DND-41 (cell line): ENCODE measurements around the gene SLC6A17.

Experiments
- EZH2 ChIP-seq: IDR thresholded peaks from 3 replicates; pipeline ENCODE4 v1.6.1; 2012; ENCODE audit warnings: borderline replicate concordance, low read depth, mild to moderate bottlenecking, moderate library complexity, low read length, inconsistent platforms; ENCODE audit not compliant: severe bottlenecking
- TF ChIP-seq, protein P1 (sequence below): IDR thresholded peaks from 2 replicates; pipeline ENCODE4 v1.5.1; 2012; ENCODE audit warnings: borderline replicate concordance, low read length, moderate library complexity, mild to moderate bottlenecking; ENCODE audit not compliant: poor library complexity, severe bottlenecking; ENCODE audit errors: extremely low read depth

DNA sequence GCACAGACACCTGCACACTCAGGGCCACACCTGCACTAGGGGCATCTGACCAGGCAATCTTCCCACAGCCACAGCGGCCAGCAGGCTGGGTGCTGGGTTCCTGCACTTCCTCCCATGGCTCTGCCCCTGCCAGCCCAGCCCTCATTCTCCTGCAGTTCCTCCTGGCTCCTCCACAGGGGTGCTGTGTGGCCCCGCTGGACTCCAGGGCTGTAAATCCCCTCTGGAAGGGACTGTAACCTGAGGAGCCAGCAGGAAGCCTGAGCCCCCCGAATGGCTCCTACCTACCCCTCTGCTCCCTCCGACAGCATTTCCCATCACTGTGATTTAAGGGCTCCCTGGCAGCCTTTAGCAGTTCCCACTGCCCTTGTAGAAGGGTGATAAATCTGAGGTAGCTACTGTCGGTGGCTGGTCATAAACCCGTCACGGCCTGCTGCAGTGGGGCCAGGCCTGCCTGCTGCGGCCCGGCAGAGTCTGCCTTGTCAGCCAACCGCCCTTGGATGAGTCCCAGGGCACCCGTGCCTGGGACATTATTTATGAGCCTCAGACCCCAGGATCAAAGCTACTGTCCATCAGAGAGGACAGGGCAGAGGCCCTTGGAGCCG lies 29.2 kb upstream of the SLC6A17 start:
- TF ChIP-seq, protein P1, sequence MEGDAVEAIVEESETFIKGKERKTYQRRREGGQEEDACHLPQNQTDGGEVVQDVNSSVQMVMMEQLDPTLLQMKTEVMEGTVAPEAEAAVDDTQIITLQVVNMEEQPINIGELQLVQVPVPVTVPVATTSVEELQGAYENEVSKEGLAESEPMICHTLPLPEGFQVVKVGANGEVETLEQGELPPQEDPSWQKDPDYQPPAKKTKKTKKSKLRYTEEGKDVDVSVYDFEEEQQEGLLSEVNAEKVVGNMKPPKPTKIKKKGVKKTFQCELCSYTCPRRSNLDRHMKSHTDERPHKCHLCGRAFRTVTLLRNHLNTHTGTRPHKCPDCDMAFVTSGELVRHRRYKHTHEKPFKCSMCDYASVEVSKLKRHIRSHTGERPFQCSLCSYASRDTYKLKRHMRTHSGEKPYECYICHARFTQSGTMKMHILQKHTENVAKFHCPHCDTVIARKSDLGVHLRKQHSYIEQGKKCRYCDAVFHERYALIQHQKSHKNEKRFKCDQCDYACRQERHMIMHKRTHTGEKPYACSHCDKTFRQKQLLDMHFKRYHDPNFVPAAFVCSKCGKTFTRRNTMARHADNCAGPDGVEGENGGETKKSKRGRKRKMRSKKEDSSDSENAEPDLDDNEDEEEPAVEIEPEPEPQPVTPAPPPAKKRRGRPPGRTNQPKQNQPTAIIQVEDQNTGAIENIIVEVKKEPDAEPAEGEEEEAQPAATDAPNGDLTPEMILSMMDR: no peak
- TF ChIP-seq EZH2: no peak
